Dendritic cell treated with granulocyte-macrophage colony-stimulating factor and Interleukin-4, amounts not matched to agents 40 ng/mL and 50 ng/mL, for 4 days (primary cell): ENCODE measurements around the gene CALU.
A peak's percentile ranks its signal among the peaks of the same experiment; 100 is the strongest.

Source experiments
- H3K27ac Mint-ChIP-seq: one replicate; pipeline ENCODE4 v1.8.0; 2022; ENCODE audit warnings: mild to moderate bottlenecking, mixed read lengths
- H3K27me3 Mint-ChIP-seq: one replicate; pipeline ENCODE4 v1.8.0; 2022; ENCODE audit warnings: mild to moderate bottlenecking, mixed read lengths
- H3K36me3 Mint-ChIP-seq: one replicate; pipeline ENCODE4 v1.8.0; 2022; ENCODE audit warnings: low read depth, mixed read lengths
- H3K4me1 Mint-ChIP-seq: one replicate; pipeline ENCODE4 v1.8.0; 2022; ENCODE audit warnings: low read depth, mixed read lengths
- H3K4me3 Mint-ChIP-seq: one replicate; pipeline ENCODE4 v1.8.0; 2022; ENCODE audit warnings: mild to moderate bottlenecking, moderate library complexity, mixed read lengths
- H3K9me3 Mint-ChIP-seq: one replicate; pipeline ENCODE4 v1.8.0; 2022; ENCODE audit warnings: mixed read lengths
- intact Hi-C: fragments of 100-400 bp; cut with micrococcal nuclease; formaldehyde crosslinking; loops from one replicate; pipeline ENCODE4 v1.15.0; 2022

The CALU gene

DNA sequence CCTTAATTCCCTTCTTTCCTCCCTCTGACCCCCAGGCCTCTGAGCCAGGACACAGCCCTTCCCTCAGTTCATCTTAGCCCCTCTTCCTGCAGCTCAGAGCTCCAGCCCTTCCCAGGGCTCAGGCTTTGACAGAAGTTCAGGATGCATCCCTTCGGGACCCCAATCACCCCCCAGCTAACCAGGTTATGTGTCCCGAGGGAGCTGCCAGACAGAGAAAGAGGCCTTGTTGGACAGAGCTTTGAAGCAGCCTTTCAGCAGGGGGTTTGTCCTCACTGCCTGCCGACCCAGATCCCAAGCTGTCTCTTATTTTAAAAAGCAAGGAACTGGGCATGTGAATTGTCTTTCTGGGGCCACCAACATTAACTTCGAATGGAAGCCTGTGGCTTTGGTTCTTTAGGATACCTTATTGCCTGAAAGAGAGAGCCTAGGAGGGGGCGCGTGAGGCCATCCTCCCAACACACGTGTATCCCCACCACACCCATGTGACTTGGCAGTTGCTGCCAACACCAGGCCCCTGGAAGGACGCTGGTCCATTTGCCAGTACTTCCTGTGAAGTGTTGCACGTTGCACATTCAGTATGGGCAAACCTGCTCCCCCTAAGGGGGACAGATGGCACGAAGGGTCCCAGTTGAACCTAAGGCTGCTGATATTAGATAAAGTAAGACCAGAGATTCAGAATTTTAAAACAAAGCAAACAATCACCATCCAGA is 53.5 kb downstream of the CALU start:
- H3K36me3 Mint-ChIP-seq: no peaks in the 10 kb centered on the region
- no peaks in the 10 kb centered on the region for H3K9me3 Mint-ChIP-seq
- peak overlapping the region; percentile 27 for H3K4me3 Mint-ChIP-seq
- peaks cover 19% of the 10 kb centered on the region for H3K4me1 Mint-ChIP-seq
- H3K27me3 Mint-ChIP-seq: peaks cover 50% of the 10 kb centered on the region
- peak overlapping the region; percentile 33 for H3K27ac Mint-ChIP-seq
- intact Hi-C loops: loop anchor here (10.0 kb wide), 1 partner anchor 72 kb away; the partner anchor contains the start of gene ATP6V1F

DNA sequence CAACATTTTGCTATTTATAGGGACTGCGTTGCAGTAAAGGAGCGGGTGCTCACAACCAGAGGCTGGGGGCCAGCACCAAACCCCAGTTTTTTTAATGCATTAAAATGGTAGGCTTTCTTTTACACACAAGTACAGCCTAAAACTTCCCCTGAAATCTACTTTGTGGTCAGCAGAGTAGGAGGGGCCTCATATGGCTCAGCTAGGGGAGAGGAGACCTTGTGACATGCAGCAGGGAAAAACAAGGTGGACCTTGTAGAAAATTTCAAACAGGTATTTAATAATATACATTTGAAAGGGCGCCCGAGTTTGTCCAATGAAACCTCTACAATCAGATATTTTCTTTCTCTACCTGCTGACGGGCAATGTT is 54.0 kb downstream of the CALU start:
- H3K4me3 Mint-ChIP-seq: no peak overlapping the region
- intact Hi-C loops: loop anchor here (10.0 kb wide), 1 partner anchor 72 kb away; the partner anchor contains the start of gene ATP6V1F
- H3K4me1 Mint-ChIP-seq: peaks cover 19% of the 10 kb centered on the region
- peaks cover 50% of the 10 kb centered on the region for H3K27me3 Mint-ChIP-seq
- no peak overlapping the region for H3K27ac Mint-ChIP-seq
- H3K36me3 Mint-ChIP-seq: no peaks in the 10 kb centered on the region
- H3K9me3 Mint-ChIP-seq: no peaks in the 10 kb centered on the region

DNA sequence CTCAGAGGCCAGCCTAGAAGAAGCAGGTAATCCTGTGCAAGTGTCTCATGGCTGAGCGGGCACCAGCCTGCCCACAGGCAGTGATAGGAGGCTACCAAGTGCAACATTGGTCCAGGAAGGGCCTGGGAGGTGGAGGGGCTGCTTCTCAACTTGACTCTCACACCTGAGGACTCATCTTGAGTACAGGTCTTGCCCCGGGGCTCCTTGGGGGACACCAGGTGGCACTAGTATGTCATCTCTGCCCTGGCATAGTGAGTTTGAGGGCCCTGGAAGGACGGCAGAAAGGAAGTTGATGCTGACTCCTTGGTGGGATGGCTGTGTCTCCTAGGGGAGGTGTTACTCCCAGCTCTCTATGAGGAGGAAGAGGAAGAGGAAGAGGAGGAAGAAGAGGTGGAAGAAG is 54.9 kb downstream of the CALU start:
- intact Hi-C loops: loop anchor here (10.0 kb wide), 1 partner anchor 71 kb away; the partner anchor contains the start of gene ATP6V1F
- Mint-ChIP-seq H3K36me3 (no peaks in the 10 kb centered on the region), H3K27me3 (peaks cover 42% of the 10 kb centered on the region), H3K4me3 (no peak overlapping the region), H3K9me3 (no peaks in the 10 kb centered on the region), H3K4me1 (peaks cover 19% of the 10 kb centered on the region), H3K27ac (peak overlapping the region; percentile 14)

DNA sequence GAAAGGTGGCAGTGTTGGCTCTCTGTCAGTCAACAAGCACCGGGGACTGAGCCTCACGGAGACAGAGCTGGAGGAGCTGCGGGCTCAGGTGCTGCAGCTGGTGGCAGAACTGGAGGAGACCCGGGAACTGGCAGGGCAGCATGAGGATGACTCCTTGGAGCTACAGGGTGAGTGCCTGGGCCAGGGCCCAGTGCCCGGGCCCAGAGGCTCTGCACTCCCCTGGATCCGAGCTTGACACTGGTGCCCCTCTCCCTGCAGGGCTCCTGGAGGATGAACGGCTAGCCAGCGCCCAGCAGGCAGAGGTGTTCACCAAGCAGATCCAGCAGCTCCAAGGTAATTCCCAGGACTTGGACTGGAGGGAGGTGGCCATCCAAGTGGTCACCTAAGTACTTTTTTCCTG is 55.3 kb downstream of the CALU start:
- H3K27ac Mint-ChIP-seq: peak overlapping the region; percentile 14
- intact Hi-C loops: loop anchor here (10.0 kb wide), 1 partner anchor 70 kb away; the partner anchor contains the start of gene ATP6V1F
- no peaks in the 10 kb centered on the region for H3K36me3 Mint-ChIP-seq
- no peak overlapping the region for H3K4me3 Mint-ChIP-seq
- H3K4me1 Mint-ChIP-seq: peaks cover 22% of the 10 kb centered on the region
- no peaks in the 10 kb centered on the region for H3K9me3 Mint-ChIP-seq
- H3K27me3 Mint-ChIP-seq: peaks cover 38% of the 10 kb centered on the region

DNA sequence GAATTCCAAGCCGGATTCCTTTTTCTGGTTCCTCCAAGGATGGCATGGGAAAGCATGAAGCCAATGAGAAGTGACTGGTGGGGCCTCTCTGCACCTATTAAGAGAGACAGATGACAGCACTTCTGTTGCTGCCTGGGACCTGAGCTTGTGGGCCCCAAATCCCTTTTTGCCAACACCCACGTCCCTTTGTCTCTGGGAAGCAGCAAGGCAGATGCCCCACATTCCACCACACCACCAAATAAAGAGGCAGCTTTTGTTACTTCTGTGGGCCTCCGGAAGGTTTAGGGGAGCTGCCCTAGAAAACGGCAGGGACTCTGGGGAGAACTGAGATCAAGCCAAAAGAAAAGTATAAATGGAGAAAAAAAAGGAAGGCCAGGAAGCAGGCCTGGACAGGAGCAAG is 56.0 kb downstream of the CALU start:
- no peak overlapping the region for H3K4me3 Mint-ChIP-seq
- intact Hi-C loops: loop anchor here (10.0 kb wide), 1 partner anchor 70 kb away; the partner anchor contains the start of gene ATP6V1F
- peaks cover 26% of the 10 kb centered on the region for H3K4me1 Mint-ChIP-seq
- H3K27me3 Mint-ChIP-seq: peaks cover 31% of the 10 kb centered on the region
- H3K27ac Mint-ChIP-seq: no peak overlapping the region
- no peaks in the 10 kb centered on the region for H3K9me3 Mint-ChIP-seq
- H3K36me3 Mint-ChIP-seq: no peaks in the 10 kb centered on the region

DNA sequence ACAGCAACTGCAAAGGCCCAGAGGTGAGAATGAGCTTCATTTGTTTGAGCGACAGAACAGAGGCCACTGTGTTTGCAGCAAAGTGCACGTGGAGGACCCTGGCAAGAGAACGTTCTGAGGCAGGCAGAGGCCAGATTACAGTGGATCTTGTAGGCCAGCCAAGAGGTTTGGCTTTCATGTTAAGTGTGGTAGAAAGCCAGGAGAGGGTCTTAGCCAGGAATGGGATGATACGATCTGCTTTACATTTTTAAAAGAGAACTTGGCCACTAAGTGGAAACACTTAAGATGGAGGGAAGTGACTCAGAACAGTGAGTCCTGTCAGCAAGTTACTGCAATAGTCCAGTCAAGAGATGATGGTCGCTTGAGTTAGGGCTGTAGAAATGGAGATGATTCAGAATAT is 57.2 kb downstream of the CALU start:
- intact Hi-C loops: loop anchor here (10.0 kb wide), 1 partner anchor 68 kb away; the partner anchor contains the start of gene ATP6V1F
- Mint-ChIP-seq H3K4me3 (no peak overlapping the region), H3K27ac (no peak overlapping the region), H3K27me3 (peaks cover 24% of the 10 kb centered on the region), H3K4me1 (peaks cover 22% of the 10 kb centered on the region), H3K9me3 (no peaks in the 10 kb centered on the region), H3K36me3 (no peaks in the 10 kb centered on the region)

DNA sequence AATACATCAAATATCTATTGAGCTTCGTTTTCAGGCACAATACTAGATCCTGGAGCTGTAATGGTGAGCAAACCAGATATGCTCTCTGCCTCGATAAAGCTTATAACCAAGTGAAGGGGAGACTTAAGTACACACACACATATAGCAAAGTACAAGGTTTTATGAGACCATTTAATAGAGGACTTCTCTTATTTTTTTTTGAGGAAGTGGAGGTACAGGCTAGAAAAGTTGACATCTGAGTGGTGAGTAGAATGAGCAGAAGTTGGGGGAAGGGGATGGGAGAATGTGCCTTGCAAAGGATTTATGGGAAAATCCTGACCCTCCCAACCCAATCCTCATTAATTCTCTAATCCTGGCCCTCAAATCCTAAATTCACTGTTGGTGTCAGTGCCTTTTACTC is 60.3 kb downstream of the CALU start:
- intact Hi-C loops: loop anchor here (10.0 kb wide), 1 partner anchor 65 kb away; the partner anchor contains the start of gene ATP6V1F
- no peak overlapping the region for H3K27ac Mint-ChIP-seq
- H3K36me3 Mint-ChIP-seq: no peaks in the 10 kb centered on the region
- H3K4me1 Mint-ChIP-seq: peaks cover 8% of the 10 kb centered on the region
- H3K9me3 Mint-ChIP-seq: no peaks in the 10 kb centered on the region
- no peak overlapping the region for H3K4me3 Mint-ChIP-seq
- peaks cover 6% of the 10 kb centered on the region for H3K27me3 Mint-ChIP-seq

DNA sequence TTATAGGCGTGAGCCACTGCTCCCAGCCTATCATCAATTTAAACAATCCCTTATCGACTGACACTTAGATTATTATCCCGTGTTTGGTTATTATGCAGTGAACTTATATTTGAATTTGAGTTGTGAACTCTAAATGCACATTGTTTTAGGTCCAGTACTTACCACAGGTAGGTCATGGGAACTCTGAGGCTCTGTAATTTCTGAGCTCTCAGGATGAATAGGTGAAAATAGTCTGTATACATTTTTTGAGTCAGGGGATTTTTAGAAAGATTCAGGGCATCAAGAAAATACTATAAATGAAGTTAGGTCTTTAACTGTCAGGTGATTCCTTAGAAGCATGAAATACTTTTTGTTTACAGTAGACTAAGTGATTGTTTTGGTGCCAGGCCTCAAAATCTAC is 61.4 kb downstream of the CALU start:
- intact Hi-C loops: no loop called here
- Mint-ChIP-seq H3K4me3 (no peak overlapping the region), H3K9me3 (no peaks in the 10 kb centered on the region), H3K27ac (no peak overlapping the region), H3K27me3 (no peaks in the 10 kb centered on the region), H3K4me1 (peaks cover 8% of the 10 kb centered on the region), H3K36me3 (no peaks in the 10 kb centered on the region)

DNA sequence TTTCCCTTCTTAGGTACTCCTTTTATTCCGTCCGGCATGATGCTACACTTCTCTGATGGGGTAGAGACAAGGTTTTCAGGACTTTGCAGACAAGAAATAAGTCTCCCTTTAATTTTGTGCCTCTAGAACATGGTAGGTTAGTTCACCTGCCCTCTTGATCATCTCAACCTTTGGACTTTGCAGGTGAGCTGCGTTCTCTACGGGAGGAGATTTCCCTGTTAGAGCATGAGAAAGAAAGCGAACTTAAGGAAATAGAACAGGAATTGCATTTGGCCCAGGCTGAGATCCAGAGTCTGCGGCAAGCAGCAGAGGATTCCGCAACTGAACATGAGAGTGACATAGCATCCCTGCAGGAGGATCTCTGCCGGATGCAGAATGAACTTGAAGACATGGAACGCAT is 61.8 kb downstream of the CALU start:
- Mint-ChIP-seq H3K4me3 (no peak overlapping the region), H3K27ac (no peak overlapping the region), H3K36me3 (no peaks in the 10 kb centered on the region), H3K4me1 (peaks cover 8% of the 10 kb centered on the region), H3K9me3 (no peaks in the 10 kb centered on the region), H3K27me3 (no peaks in the 10 kb centered on the region)
- intact Hi-C loops: no loop called here

DNA sequence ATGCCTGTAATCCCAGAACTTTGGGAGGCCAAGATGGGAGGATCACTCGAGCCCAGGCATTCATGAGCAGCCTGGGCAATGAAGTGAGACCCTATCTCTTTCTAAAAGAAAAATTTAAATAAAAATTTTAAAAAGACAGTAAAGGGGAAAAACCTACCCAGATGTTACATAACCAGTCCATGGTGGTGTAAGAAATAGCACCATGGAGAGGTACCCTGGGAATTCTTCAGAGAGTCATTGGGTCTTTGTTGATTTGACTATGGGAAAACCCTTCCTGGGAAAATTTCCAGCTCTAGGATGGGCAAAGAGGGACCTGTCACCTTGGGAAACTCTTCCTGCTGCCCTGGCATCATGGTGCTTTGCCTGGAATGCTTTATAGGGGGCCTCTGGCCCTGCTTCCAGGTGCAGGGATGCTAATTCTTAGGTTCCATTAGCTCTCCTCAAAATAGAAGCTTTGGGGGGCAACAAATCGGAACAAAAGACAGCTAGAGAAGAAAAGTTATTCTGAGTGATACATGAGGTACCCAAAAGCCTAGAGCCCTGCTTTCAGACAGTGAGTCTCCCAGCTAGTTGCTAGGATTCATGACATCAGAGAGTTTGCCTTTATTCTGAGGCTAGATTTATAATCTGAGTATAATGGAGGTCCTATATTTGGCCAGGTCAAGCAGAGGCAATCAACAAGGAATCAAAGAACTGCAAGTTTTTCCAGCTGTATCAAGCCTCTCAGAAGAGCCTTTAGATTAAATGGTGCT is 62.7 kb downstream of the CALU start:
- H3K27me3 Mint-ChIP-seq: peaks cover 4% of the 10 kb centered on the region
- H3K4me1 Mint-ChIP-seq: peaks cover 13% of the 10 kb centered on the region
- no peak overlapping the region for H3K4me3 Mint-ChIP-seq
- H3K27ac Mint-ChIP-seq: no peak overlapping the region
- no peaks in the 10 kb centered on the region for H3K9me3 Mint-ChIP-seq
- intact Hi-C loops: no loop called here
- no peaks in the 10 kb centered on the region for H3K36me3 Mint-ChIP-seq

DNA sequence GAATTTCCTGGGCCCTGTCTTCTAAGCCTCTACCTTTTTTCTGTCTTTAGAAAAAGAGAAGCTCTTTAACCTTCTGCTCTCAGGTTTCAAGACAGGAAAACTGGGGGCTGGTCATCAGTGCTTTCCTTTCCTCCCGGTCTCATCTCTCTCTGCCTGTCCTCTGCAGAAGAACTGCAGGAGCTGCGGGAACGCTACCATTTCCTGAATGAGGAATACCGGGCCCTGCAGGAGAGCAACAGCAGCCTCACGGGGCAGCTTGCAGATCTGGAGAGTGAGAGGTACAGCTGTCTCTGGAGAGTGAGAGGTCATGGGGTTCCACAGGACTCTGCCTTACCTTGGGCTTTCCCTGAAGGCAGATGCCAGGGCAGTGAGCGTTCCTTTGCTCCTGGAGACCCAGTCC is 65.3 kb downstream of the CALU start:
- no peak overlapping the region for H3K27ac Mint-ChIP-seq
- H3K36me3 Mint-ChIP-seq: no peaks in the 10 kb centered on the region
- peaks cover 4% of the 10 kb centered on the region for H3K27me3 Mint-ChIP-seq
- no peaks in the 10 kb centered on the region for H3K9me3 Mint-ChIP-seq
- H3K4me3 Mint-ChIP-seq: no peak overlapping the region
- peaks cover 11% of the 10 kb centered on the region for H3K4me1 Mint-ChIP-seq
- intact Hi-C loops: no loop called here

DNA sequence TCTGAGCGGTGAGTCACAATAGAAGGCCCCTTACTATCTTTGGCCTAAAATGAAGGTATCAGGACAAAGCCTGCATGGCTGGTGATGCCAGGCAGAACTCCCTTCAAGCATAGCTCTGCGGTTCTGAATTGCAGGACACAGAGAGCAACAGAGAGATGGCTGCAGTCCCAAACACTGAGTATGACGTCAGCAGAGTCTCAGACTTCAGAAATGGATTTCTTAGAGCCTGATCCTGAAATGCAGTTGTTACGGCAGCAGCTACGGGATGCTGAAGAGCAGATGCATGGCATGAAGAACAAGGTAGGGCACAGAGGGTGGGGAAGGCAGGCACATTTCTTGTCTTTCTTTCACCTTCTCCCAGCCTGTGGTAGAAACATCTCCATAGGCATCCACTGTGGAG is 66.1 kb downstream of the CALU start:
- Mint-ChIP-seq H3K27me3 (peaks cover 8% of the 10 kb centered on the region), H3K36me3 (no peaks in the 10 kb centered on the region), H3K27ac (no peak overlapping the region), H3K9me3 (no peaks in the 10 kb centered on the region), H3K4me3 (no peak overlapping the region), H3K4me1 (peaks cover 7% of the 10 kb centered on the region)
- intact Hi-C loops: no loop called here

DNA sequence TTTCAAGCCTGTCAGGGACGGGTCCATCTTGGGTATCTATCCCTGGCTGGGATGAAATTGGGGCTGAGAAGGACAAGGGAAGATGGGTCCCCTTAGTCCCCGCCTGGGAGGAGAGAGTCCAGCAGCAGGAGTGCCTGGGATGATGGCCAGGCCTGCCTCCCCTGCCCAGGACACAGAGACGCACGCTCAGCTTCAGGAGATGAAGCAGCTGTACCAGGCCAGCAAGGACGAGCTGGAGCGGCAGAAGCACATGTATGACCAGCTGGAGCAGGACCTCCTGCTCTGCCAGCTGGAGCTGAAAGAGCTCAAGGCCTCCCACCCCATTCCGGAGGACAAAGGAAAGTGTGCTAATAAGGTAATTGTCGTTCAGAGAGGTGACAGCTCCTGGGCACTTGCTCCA is 68.0 kb downstream of the CALU start:
- Mint-ChIP-seq H3K9me3 (no peaks in the 10 kb centered on the region), H3K4me1 (peaks cover 7% of the 10 kb centered on the region), H3K27ac (no peak overlapping the region), H3K4me3 (no peak overlapping the region), H3K36me3 (no peaks in the 10 kb centered on the region), H3K27me3 (peaks cover 9% of the 10 kb centered on the region)
- intact Hi-C loops: no loop called here

DNA sequence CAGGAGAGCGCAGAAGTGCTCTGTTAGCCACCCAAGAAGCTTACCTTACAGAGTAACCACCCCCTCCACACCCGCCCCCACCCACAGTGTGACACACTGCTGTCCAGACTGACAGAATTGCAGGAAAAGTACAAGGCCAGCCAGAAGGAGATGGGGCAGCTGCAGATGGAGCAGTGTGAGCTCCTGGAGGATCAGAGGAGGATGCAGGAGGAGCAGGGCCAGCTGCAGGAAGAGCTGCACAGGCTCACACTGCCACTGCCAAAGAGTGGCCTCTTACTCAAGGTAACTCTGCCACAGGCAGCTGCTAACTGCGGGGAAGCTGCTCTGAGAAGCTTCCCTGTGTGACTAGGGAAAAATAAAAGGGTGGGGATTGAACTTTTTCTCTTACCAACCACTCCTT is 70.2 kb downstream of the CALU start:
- Mint-ChIP-seq H3K4me3 (no peak overlapping the region), H3K4me1 (peaks cover 9% of the 10 kb centered on the region), H3K27ac (no peak overlapping the region), H3K9me3 (no peaks in the 10 kb centered on the region), H3K27me3 (peaks cover 9% of the 10 kb centered on the region), H3K36me3 (no peaks in the 10 kb centered on the region)
- intact Hi-C loops: no loop called here
